Sigmoid colon (tissue), 7 donors: ENCODE measurements around the gene TICAM2. TPM values are rescaled to one million over a fixed set of nuclear protein-coding genes. Genes with fewer than 3 reads are reported as not detected.

Experiments used
- DNase-seq: peaks from one replicate; pipeline ENCODE4 v3.0.0-alpha.2; 2019
- H3K27ac ChIP-seq, 4 donors: fragments of 200-600 bp; sonication (generic); one replicate each; pipeline ENCODE4 v1.5.1; 2016 to 2019; ENCODE audit warnings: mild to moderate bottlenecking in 1 of 4
- H3K27me3 ChIP-seq, 3 donors: fragments of 200-600 bp; sonication (generic); one replicate each; pipeline ENCODE4 v1.5.1; 2019; ENCODE audit warnings: mild to moderate bottlenecking in 1 of 3
- H3K36me3 ChIP-seq, 4 donors: fragments of 200-600 bp; sonication (generic); one replicate each; pipeline ENCODE4 v1.5.1; 2016 to 2019
- H3K4me1 ChIP-seq, 4 donors: fragments of 200-600 bp; sonication (generic); one replicate each; pipeline ENCODE4 v1.5.1; 2017 to 2019
- H3K4me3 ChIP-seq, 4 donors: fragments of 200-600 bp; sonication (generic); one replicate each; pipeline ENCODE4 v1.5.1; 2017 to 2019; ENCODE audit warnings: mild to moderate bottlenecking in 2 of 4, moderate library complexity in 1 of 4
- H3K9me3 ChIP-seq, 4 donors: fragments of 200-600 bp in 3 of 4; sonication (generic) in 3 of 4; one replicate each; pipeline versions ENCODE4 v1.5.1 to v1.6.1; 2013 to 2019
- CTCF ChIP-seq, 4 experiments: fragments of 450-650 bp in 3 of 4; fragments of 200-600 bp in 1 of 4; IDR thresholded peaks; one replicate each; pipeline ENCODE4 v1.5.1; 2016 to 2019; ENCODE audit warnings: antibody characterized with exemption in 4 of 4, mild to moderate bottlenecking in 3 of 4, moderate library complexity in 2 of 4
- EP300 ChIP-seq, 4 donors: sonication (generic); formaldehyde crosslinking; IDR thresholded peaks; one replicate each; pipeline ENCODE4 v1.6.1; 2017; ENCODE audit warnings: antibody characterized with exemption in 4 of 4
- POLR2A ChIP-seq, 2 donors: fragments of 450-650 bp; IDR thresholded peaks; one replicate each; pipeline ENCODE4 v1.6.1; 2016; ENCODE audit warnings: antibody characterized with exemption in 2 of 2, mild to moderate bottlenecking in 2 of 2, moderate library complexity in 2 of 2
- POLR2AphosphoS5 ChIP-seq, 4 donors: sonication (generic); formaldehyde crosslinking; IDR thresholded peaks; one replicate each; pipeline ENCODE4 v1.6.1; 2017; ENCODE audit warnings: antibody characterized with exemption in 4 of 4
- WGBS, 2 donors: extraction: QIAGEN DNeasy Blood & Tissue Kit; methylation state at CpG; one replicate each; pipeline ENCODE4 v1.1.7; 2013; 5-methylcytosine and 5-hydroxymethylcytosine counted together
- intact Hi-C: fragments of 100-400 bp; cut with DNase I; formaldehyde crosslinking; loops from one replicate; pipeline ENCODE4 v1.15.1; 2023
- polyA plus RNA-seq, 3 donors: library from polyadenylated mRNA; stranded (reverse); fragments of 200-250 nt; gene quantifications; one replicate each; pipeline ENCODE4 v1.2.3, GENCODE V29; 2013
- total RNA-seq, 4 donors: library from RNA; depleted of rRNA; stranded (reverse); fragments of >200 nt; gene quantifications; one replicate each; pipeline ENCODE4 v1.1.0, GENCODE V29; 2016
- donor health status: healthy with polysubstance abuse.
- donor health status: Bipolar disorder and iron deficiency.
- donor health status: healthy.

TICAM2 gene
- total and polyA plus RNA-seq, 7 donors: 0.95 to 3.9 (median 2.0) TPM; not detected in 1

GRCh38 chr5:115558388-115558956 lies 43.8 kb downstream of the TICAM2 start:
- no peaks in the 10 kb centered on the region for H3K36me3 ChIP-seq
- no peak overlapping the region for H3K4me3 ChIP-seq
- H3K27ac ChIP-seq: peak overlapping the region in 3 of 4 donors; percentile 29 to 70 (median 63)
- H3K4me1 ChIP-seq: peaks cover 0 to 24% (median 8%) of the 10 kb centered on the region in 4 donors
- 27 to 72% methylated on average over 4 of the region's 4 CpGs for WGBS, 2 donors
- H3K9me3 ChIP-seq: no peaks in the 10 kb centered on the region
- DNase-seq: no peak
- intact Hi-C loops: no loop called here
- TF ChIP-seq CTCF (IDR thresholded peaks at IDR 0.05): no peak
- peak in 3 of 4 donors; percentile 50 to 68 (median 67) for TF ChIP-seq POLR2AphosphoS5 (IDR thresholded peaks at IDR 0.05)
- no peak for TF ChIP-seq POLR2A (IDR thresholded peaks at IDR 0.05)
- peak in 2 of 4 donors; percentile 92 to 96 for TF ChIP-seq EP300 (IDR thresholded peaks at IDR 0.05)
- no peaks in the 10 kb centered on the region for H3K27me3 ChIP-seq

- intact Hi-C loops: no loop called here
- DNase-seq: no peak
- Histone ChIP-seq H3K27ac (peak overlapping the region in 3 of 4 donors; percentile 29 to 70 (median 63)), H3K9me3 (no peaks in the 10 kb centered on the region), H3K36me3 (no peaks in the 10 kb centered on the region), H3K4me3 (no peak overlapping the region), H3K27me3 (no peaks in the 10 kb centered on the region), H3K4me1 (peaks cover 0 to 24% (median 8%) of the 10 kb centered on the region in 4 donors)
- TF ChIP-seq EP300 (IDR thresholded peaks at IDR 0.05): no peak
- no peak for TF ChIP-seq POLR2AphosphoS5 (IDR thresholded peaks at IDR 0.05)
- TF ChIP-seq POLR2A (IDR thresholded peaks at IDR 0.05): no peak
- TF ChIP-seq CTCF (IDR thresholded peaks at IDR 0.05): no peak
- whole genome bisulfite sequencing, 2 donors: 52 to 68% methylated on average over 3 of the region's 3 CpGs
Observed at GRCh38 chr5:115557667-115558387, 44.5 kb downstream of the TICAM2 start.

- 90 to 93% methylated on average over 2 of the region's 2 CpGs for WGBS, 2 donors
- Histone ChIP-seq H3K27me3 (no peaks in the 10 kb centered on the region), H3K9me3 (no peaks in the 10 kb centered on the region), H3K4me3 (no peak overlapping the region), H3K36me3 (no peaks in the 10 kb centered on the region), H3K4me1 (peaks cover 0 to 24% (median 8%) of the 10 kb centered on the region in 4 donors), H3K27ac (no peak overlapping the region)
- TF ChIP-seq POLR2A (IDR thresholded peaks at IDR 0.05) (no peak), POLR2AphosphoS5 (IDR thresholded peaks at IDR 0.05) (no peak), EP300 (IDR thresholded peaks at IDR 0.05) (no peak), CTCF (IDR thresholded peaks at IDR 0.05) (no peak)
- DNase-seq: no peak
- intact Hi-C loops: no loop called here
Observed at GRCh38 chr5:115556276-115556675, 46.0 kb downstream of the TICAM2 start.

GRCh38 chr5:115555084-115555633 lies 47.1 kb downstream of the TICAM2 start:
- Histone ChIP-seq H3K27ac (no peak overlapping the region), H3K4me3 (no peak overlapping the region), H3K9me3 (no peaks in the 10 kb centered on the region), H3K4me1 (peaks cover 0 to 24% (median 8%) of the 10 kb centered on the region in 4 donors), H3K36me3 (no peaks in the 10 kb centered on the region), H3K27me3 (no peaks in the 10 kb centered on the region)
- TF ChIP-seq EP300 (IDR thresholded peaks at IDR 0.05): no peak
- no peak for TF ChIP-seq POLR2AphosphoS5 (IDR thresholded peaks at IDR 0.05)
- no peak for TF ChIP-seq CTCF (IDR thresholded peaks at IDR 0.05)
- no peak for TF ChIP-seq POLR2A (IDR thresholded peaks at IDR 0.05)
- DNase-seq: no peak
- intact Hi-C loops: no loop called here
- WGBS, 2 donors: 86 to 92% methylated on average over 4 of the region's 4 CpGs
